HPDE6-E6E7 (cell line): ENCODE data around the gene PSTK.

Experiments used
- DNase-seq: peaks from one replicate; pipeline ENCODE4 v3.0.0; 2011; ENCODE audit warnings: missing footprints; ENCODE audit errors: extremely low spot score

The PSTK gene, protein sequence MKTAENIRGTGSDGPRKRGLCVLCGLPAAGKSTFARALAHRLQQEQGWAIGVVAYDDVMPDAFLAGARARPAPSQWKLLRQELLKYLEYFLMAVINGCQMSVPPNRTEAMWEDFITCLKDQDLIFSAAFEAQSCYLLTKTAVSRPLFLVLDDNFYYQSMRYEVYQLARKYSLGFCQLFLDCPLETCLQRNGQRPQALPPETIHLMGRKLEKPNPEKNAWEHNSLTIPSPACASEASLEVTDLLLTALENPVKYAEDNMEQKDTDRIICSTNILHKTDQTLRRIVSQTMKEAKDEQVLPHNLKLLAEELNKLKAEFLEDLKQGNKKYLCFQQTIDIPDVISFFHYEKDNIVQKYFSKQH

DNA sequence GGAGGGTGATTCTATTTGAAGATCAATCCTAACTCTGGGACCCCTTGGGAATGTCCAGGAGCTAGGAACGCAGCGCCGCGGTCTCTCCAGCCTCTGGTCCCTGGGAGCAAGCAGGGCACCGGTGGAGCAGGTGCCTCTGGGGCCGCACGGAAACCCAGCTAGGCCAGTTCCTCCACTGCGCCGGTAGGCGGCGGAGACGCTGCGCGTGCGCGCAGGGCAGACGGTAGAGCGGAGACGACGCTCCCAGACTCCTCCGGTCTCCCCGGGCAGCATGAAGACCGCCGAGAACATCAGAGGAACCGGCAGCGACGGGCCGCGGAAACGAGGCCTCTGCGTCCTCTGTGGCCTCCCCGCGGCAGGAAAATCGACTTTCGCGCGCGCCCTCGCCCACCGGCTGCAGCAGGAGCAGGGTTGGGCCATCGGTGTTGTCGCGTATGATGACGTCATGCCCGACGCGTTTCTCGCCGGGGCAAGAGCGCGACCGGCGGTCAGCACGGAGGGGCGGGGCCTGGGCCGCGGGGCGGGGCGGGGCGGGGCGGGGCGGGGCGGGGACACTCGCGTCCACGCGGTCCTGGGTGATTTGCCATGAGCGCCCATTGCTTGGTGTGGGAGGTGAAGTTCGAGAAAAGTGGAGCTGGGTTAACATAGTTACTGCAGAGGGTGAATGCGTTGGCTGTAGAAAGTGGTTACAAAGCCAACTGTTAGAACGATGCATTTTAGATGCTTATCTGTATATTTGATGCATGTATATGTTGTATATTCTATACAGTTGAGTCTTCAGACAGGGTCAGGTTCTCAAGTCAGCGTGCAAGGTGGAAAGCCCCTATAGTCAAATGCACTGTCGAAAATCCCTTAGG lies at the start of gene PSTK:
TSS of gene PSTK (plus strand) at position 193 of the 857 bp plus-strand sequence. CDS start at position 272, 79 bp downstream.
- DNase-seq, result peak; percentile 91

DNA sequence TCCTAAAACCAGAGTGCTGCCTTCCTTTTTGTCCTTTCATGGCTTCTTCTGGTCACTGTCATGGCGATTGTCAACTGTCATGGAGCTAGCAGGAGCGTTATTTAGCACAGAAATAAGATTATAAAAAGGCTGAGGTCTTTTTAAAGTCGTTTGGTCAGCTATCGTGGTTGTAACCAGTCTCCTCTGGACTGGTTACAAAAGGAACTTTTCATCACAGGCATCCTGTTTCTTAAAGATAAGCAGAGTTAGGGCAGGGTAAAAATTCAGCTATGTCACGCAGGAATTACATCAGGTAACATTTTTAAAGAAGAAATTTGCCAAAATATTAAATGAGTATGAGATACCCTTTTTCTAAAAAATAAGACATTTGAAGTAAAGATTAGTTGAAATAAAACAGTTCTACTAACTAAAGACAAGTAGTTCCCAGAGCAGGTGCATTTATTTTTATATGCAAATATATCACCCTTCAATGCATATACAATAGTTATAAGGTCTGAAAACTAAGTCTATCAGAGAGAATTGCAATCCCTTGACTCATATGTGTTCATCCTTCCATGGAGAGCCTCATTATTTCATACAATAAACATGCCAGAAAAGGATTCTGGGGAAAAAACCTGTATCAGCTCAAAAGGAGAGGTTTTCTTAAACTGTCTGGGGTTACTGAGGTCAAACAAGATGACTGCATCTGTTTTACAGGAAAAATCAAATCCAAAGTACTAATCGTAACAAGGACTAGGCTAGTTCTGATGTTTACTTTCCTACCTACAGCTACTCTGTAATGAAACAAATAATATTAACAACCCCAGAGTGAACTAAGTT lies 48.9 kb upstream of the PSTK start:
- DNase-seq, result no peak

DNA sequence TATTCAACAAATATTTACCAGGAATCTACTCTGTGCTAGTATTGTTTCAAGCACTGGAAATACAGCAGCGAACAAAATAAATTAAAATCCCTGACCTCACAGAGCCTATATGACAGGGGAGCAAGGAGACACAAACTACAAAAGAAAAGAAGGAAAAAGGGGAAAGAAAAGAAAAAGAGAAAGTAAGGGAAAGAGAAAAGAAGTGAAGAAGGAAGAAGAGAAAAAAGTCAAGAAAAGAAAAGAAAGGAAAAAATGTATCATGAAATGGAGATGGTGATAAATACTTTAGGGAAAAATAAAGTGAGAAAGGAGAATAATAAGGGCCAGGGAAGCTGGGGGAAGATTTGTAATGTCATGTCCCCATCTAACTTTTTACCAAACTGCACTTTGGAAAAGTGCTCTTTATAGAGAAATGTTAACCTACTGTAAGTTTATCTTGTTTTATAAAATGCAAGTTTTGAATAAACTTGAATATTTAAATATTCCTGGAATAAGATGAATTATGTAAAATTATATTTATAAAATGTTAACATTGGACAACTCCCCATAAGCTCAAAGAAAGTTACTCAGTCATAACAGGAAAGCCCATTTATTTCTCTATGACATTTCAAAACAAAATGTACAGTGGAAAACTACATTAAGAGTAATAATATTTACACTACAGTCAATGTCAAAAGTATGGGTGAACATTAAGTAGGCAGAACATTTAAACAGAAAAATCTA lies 40.9 kb upstream of the PSTK start:
- DNase-seq, result no peak

DNA sequence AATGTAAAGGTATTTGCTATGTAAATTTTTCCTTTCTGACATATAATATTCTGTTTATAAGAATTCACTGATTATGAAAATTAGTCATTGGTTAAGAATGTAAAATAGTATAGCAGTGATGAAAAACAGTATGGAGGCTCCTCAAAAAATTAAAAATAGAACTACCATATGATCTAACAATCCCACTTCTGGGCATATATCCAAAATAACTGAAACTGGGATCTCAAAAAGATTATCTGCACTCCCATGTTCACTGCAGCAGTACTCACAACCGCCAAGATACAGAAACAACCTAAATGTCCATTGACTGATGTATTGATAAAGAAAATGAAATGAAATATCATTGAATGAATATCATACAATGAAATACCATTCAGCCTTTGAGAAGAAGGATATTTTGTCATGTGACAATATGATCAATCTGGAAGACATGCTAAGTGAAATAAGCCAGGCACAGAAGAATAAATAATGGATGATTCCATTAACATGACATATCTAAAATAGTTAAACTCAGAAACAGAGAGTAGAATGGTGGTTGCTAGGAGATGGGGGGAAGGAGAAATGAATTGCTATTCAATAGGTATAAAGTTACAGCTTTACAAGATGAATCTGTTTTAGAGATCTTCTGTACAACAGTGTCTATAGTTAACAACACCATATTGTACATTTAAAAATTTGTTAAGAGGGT lies 40.2 kb upstream of the PSTK start:
- no peak for DNase-seq

DNA sequence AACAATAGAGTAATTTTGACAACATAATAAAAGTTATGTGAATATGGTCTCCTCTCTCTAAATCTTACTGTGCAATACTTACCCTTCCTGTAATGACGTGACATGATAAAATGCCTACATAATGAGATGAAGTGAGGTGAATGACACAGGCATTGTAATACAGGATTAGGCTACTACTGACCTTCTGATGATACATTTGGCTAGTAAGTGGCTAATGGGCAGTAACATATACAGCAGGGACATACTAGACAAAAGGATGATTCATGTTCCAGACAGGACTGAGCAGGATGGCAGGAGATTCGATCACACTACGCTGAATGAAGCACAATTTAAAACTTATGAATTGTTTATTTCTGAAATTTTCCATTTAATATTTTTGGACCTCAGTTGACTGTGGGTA lies 30.9 kb upstream of the PSTK start:
- DNase-seq, result no peak

DNA sequence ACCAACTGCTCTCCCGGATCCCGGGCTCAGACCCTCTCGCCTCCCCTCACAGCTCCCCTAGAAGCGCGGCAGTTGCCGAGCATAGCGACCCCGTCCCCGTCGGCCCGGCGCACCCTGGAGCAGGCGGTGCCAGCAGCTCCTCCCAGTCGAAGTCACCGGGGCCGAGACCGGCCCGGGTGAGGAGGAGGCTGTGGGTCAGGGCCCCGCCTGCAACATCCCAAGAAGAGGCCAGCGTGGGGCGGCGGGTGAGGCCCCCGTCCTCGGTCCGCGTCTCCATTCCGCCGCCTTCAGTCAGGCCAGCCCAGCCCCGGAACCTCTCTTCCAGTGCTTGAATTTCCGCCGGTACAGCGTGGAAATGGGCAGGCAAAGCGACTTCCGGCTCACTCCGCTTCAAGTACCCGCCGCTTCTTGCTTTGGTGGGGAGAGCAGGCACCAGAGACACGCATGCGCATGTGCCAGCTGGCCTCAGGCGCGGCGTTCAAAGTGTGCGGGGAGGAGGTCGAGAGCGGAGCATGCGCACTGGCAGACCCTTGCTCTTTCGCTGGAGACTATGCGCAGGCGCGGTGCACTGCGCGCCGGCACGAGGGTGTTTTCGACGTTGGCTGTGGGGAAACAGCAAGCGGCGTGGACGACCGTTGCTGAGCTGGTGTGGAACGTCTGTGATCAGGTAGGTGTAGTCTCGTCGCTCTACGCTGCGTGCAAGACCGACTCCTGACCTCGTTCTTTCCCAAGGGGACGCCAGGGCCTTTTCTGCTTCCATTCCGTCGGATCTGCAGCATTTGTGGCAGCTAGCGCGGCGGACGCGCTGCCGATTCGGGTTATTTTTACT lies 26.1 kb upstream of the PSTK start, which contains the start of gene C10orf88:
TSS of gene C10orf88 (minus strand) at position 326 of the 829 bp plus-strand sequence. CDS start at position 277, 49 bp downstream.
- peak; percentile 98 for DNase-seq

DNA sequence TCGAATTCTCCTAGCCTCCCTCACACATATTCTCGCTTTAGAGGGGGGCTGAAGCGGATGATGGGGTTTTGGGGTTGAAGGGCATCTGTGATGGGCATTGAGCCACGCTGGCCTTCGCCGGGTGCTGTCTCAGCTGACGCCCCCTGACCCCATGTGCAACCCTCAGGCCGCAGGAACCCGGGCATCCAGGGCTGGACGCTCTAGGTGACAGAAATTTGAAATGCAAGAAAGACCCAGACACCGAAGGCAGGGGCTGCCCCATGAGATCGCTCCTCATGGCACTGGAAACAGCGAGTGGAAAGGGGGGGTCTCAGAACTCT lies 25.5 kb upstream of the PSTK start:
- no peak for DNase-seq

DNA sequence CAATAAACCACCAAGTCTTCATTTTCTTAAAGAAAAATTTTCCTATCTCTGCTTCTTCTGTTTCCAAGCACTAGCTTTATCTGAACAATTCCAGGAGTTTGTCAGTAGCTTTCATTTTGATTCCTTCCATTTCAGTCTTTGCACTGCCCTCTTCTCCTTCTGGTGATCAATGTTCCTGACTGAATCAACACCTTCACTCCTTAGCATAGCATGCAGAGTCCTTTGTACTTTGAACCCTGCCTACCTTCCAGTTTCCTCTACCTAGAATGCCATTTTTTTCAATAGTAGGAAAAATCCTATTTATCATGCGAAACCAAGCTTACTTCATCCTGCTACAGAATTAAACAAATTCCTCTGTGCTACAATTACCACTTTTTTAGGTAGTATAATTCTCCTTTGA lies 24.3 kb upstream of the PSTK start:
- DNase-seq, result no peak

DNA sequence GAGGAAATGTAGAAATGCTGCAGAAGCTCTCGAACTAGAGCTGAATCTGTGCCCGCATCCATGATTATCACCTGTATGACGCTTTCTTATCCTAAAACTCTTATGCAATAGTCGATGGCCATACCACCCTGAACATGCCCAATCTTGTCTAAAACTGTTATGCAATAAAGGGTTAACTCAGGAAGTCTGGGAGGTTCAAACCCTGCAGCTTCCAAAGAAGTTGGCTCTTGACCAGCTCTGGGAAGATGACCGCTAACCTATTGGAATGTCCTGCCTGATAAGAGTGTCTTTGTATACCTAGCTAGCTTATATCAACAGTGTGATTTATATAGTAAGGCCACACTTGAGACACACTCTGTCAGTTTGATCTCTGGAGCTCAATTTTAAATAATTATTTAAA lies 22.7 kb upstream of the PSTK start:
- DNase-seq, result no peak

DNA sequence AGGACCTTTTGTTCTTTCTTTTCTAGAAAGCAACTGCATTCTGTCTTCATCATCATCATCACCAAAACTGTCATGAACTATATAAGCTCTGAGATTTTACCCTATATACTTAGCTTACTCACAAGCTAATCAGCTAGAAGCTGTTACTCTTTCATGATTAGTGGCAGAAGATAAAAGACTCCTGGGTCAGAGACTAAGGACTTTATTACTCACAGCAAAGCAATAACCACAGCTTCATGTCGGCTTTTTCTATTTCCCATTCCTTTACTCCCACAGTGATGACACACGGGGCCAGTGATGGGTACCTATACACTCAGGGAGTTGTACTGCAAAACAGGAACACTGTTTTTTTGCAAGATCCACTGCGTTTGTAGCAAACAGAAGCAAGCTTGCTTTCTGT lies 17.8 kb upstream of the PSTK start:
- no peak for DNase-seq

DNA sequence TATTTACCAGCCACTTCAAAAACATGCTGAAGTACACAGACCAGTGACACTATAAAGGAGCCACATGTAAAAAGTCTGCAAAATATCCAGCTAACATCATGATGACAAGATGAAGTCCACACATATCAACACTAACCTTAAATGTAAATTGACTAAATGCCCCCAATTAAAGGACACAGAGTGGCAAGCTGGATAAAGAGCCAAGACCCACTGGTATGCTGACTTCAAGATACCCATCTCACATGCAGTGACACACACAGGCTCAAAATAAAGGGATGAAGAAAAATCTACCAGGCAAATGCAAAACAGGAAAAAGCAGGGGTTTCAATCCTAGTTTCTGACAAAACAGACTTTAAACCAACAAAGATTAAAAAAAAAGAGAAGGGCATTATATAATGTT lies 13.3 kb upstream of the PSTK start:
- DNase-seq, result no peak

DNA sequence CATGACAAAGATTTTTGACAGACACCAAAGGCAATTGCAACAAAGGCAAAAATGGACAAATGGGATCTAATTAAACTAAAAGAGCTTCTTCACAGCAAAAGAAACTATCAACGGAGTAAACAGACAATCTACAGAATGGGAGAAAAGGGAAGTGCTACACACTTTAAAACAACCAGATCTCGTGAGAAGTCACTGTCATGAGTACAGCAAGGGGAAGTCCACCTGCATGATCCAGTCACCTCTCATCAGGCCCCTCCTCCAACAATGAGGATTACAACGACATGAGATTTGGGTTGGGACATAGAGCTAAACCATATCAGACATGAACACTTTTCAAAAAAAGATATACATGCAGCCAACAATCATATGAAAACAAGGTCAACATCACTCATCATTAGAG lies 11.5 kb upstream of the PSTK start:
- DNase-seq, result no peak

DNA sequence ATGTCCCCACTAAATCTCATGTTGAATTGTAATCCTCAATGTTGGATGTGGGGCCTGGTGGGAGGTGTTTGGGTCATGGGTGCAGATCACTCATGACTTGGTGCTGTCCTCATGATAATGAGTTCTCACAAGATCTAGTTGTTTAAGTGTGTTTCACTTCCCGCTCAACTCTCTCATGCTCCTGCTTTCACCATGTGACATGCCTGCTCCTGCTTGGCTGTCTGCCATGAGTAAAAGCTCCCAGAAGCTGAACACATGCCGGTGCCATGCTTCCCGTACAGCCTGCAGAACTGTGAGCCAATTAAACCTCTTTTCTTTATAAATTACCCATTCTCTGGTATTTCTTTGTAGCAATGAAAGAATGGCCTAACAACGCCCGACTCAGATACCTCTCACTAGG lies 6.2 kb upstream of the PSTK start:
- no peak for DNase-seq

DNA sequence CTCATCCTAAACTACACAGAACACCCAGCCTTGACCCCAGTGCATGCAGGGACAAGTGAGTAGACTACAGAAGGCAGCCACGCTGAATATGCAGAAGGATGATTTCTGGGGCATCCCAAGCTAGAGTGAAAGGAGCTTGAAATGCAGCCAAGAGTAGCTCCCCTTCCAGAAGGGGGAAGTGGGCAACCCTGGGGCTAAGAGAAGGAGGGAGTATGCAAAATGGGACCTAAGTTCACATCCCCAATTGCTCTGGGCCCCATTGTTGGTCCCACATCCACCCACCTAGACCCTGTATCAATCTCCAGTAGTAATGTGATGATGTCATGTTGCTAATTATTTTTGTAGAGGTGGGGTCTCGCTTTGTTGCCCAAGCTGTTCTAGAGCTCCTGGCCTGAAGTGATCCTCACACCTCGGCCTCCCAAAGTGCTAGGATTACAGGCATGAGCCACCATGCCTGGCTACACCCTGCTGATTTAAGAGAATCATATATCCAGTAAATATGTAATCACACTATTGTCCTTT lies 5.6 kb upstream of the PSTK start:
- DNase-seq, result no peak

DNA sequence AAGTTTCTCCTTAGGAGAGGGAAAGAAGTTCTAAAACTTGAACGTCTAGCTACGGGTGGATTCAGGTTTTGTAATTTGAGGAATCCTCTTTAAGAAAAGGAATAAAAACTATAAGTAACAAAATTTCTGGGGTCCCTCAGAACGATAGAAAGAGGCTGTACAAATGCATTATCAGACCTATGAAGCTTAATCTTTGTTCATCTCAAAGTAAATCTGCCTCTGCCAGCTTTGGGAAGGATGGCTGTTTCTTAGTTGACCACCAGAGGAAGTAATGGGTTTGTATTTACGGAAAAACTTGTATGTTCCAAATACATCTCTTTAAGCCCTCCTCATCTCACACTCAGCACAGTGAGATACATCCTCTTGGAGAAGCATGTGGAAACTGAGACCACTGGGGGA lies 864 bp downstream of the PSTK start:
- peak; percentile 17 for DNase-seq

DNA sequence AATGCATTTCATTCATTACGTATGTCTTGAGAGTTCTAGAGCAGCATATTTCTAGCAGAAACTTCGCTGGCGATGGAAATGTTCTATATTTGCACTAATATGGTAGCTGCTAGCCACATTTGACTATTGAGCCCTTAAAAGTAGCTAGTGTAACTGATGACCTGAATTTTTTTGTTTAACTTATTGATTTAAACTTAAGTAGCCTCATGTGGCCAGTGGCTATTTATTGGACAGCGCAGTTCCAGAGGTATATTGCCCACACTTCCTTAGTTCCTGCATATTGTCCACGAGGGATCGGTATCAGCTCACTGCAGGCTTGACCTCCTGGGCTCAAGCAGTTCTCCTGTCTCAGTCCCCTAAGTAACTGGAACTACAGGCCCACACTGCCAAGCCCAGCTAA lies 3.7 kb downstream of the PSTK start:
- DNase-seq, result no peak

DNA sequence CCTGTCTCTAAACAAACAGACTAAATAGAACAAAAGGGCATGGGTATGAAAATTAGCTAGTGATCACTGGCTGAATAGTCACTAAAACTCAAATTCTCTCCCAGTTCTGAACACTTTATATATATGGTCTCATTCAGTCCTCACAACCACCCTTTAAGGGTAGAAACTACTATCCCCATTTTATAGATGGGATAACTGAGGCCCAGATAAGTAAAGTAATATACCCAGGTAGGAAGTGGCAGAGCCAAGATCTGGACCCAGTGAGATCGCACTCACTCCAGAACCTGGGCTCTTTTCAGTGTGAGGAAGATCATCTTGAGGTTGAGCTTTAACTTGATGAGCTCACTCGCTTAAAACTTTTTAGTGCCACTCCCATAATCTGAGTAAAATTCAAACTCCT lies 4.5 kb downstream of the PSTK start:
- DNase-seq, result no peak

DNA sequence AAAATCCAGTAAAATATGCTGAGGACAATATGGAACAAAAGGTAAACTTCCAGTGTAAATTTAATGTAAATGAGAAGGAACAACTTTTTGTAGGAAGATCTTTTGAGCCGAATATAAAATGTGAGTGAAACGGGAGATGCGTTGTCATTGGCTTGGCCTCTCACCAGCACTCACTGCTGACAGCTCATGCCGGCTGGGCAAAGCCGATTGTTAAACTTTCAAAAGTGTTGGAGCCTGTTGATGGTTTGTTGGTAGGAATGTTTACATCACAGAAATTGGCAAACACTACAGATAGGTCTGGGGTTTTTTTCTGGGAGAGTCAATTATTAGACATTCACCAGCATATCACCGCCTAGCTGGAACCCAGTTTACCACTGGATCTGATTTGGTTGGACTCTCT lies 6.1 kb downstream of the PSTK start:
- DNase-seq, result no peak

DNA sequence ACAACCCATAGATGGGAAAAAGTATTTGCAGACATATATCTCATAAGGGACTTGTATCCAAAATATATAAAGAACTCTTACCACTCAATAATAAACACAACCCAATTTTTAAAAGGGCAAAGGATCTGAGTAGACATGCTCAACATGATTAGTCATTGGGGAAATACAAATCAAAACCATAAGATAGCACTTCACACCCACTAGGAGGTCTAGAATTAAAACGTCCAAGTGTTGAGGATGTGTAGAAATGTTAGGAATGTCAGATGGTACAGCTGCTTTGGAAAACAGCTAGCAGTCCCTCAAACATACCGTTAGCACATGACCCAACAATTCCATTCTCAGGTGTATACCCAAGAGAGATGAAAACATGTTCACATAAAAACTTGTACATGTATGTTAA lies 8.3 kb downstream of the PSTK start:
- DNase-seq, result no peak

DNA sequence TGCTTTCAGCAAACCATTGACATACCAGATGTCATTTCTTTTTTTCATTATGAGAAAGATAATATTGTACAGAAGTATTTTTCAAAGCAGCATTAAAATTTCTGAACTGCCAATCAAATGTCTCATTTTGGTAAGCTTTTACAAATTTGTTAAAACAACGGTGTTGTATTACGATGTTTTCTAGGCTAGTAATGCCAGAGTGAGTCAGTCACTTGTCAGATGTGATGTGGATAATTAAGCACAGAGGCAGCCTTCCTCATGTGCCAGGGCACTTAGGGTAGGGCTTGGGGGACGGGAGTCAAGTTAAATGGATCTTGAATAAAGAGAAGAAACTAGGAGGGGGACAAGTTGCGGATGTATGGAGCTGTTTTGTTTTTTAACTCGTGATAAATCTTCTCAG lies 10.1 kb downstream of the PSTK start:
- DNase-seq, result no peak
